ENCODE results near the gene KLF13.

DNA sequence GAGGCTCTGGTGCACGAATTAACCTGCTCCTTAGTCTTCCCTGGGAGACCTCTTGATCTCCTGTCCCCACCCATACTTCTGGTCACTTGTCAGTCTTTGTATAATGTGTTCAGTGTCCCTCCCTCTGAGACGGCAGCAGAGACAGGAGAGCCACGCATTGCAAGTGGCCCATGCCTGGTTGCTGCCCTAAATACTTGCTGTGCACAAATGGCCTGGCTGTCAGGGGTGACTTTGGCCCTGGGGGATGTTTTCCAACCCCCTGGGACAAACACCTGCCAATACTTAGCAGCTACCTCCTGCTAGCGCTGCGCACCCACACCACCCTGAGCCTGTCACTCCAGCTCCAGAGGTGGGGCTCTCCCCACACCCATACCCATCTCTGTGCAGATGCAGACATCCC, 17.2 kb downstream of the KLF13 start:
- TF ChIP-seq EZH2 (IDR thresholded peaks at IDR 0.05; ENCODE audit: low read length, missing control alignments): no peak
- no peak for TF ChIP-seq CTCF (conservative IDR thresholded peaks at IDR 0.05 in 1 of 2, IDR thresholded peaks at IDR 0.05 in 1 of 2; ENCODE audit: low read depth in 1 of 2, low read length in 2 of 2)
